Prostate gland (tissue), 2 donors: ENCODE measurements around the gene IDUA. TPM values are rescaled to one million over a fixed set of nuclear protein-coding genes. Genes with fewer than 3 reads are reported as not detected.

Experiments used
- DNase-seq: peaks from one replicate; pipeline ENCODE4 v3.0.0-alpha.2; 2019; ENCODE audit warnings: low spot score
- H3K27ac ChIP-seq, 2 donors: fragments of 200-600 bp; sonication (generic); 2 replicates each; pipeline ENCODE4 v1.5.1; 2017 to 2019
- H3K27me3 ChIP-seq: fragments of 200-600 bp; sonication (generic); replicated peaks from 2 replicates; pipeline ENCODE4 v1.5.1; 2019; ENCODE audit not compliant: insufficient read depth
- H3K36me3 ChIP-seq, 2 donors: fragments of 200-600 bp; sonication (generic); 1 replicate in 1 of 2; 2 replicates in 1 of 2; pipeline versions ENCODE4 v1.5.1 to v1.8.1; 2017 to 2019
- H3K4me1 ChIP-seq: fragments of 200-600 bp; sonication (generic); replicated peaks from 2 replicates; pipeline ENCODE4 v1.5.1; 2019
- H3K4me3 ChIP-seq, 2 donors: fragments of 200-600 bp; sonication (generic); 2 replicates each; pipeline ENCODE4 v1.5.1; 2017 to 2019
- H3K9me3 ChIP-seq: fragments of 200-600 bp; sonication (generic); 2 replicates; pipeline ENCODE4 v1.5.1; 2017
- CTCF ChIP-seq, 4 experiments: fragments of 200-600 bp in 2 of 4; fragments of 450-650 bp in 2 of 4; sonication (generic) in 2 of 4; IDR thresholded peaks; 1 replicate in 3 of 4; 2 replicates in 1 of 4; pipeline ENCODE4 v1.5.1; 2016 to 2019; ENCODE audit warnings: antibody characterized with exemption in 4 of 4, mild to moderate bottlenecking in 2 of 4, moderate library complexity in 2 of 4
- POLR2A ChIP-seq: fragments of 450-650 bp; IDR thresholded peaks from one replicate; pipeline ENCODE4 v1.6.1; 2016; ENCODE audit warnings: antibody characterized with exemption, mild to moderate bottlenecking
- POLR2AphosphoS5 ChIP-seq: sonication (generic); formaldehyde crosslinking; IDR thresholded peaks from one replicate; pipeline ENCODE4 v1.6.1; 2017; ENCODE audit warnings: antibody characterized with exemption
- whole genome bisulfite sequencing: methylation state at CpG from one replicate; pipeline ENCODE4 v1.1.5; 2018; 5-methylcytosine and 5-hydroxymethylcytosine counted together
- intact Hi-C: fragments of 100-400 bp; cut with DNase I; formaldehyde crosslinking; loops from one replicate; pipeline ENCODE4 v1.14.2; 2022
- total RNA-seq, 2 donors: library from RNA; depleted of rRNA; stranded (reverse); fragments of >200 nt; gene quantifications; one replicate each; pipeline ENCODE4 v1.1.0, GENCODE V29; 2016

The IDUA gene
- total RNA-seq, 2 donors from 2014 or later = 53.6 to 56.8 TPM

GRCh38 chr4:958696-959337 lies 28.0 kb upstream of the IDUA start:
- Histone ChIP-seq H3K9me3 (no peaks in the 10 kb centered on the region), H3K4me1 (no peaks in the 10 kb centered on the region), H3K27me3 (no peaks in the 10 kb centered on the region), H3K27ac (no peak overlapping the region), H3K4me3 (no peak overlapping the region), H3K36me3 (no peaks in the 10 kb centered on the region)
- TF ChIP-seq POLR2AphosphoS5 = no peak
- no peak for TF ChIP-seq POLR2A
- TF ChIP-seq CTCF (IDR thresholded peaks at IDR 0.05) = no peak
- 80% methylated on average over 17 of the region's 17 CpGs for WGBS
- intact Hi-C loops = no loop called here
- DNase-seq = no peak

- no peaks in the 10 kb centered on the region for H3K36me3 ChIP-seq
- H3K9me3 ChIP-seq = no peaks in the 10 kb centered on the region
- H3K4me1 ChIP-seq = no peaks in the 10 kb centered on the region
- intact Hi-C loops = no loop called here
- TF ChIP-seq POLR2A (no peak), POLR2AphosphoS5 (no peak), CTCF (IDR thresholded peaks at IDR 0.05) (no peak)
- H3K4me3 ChIP-seq = no peak overlapping the region
- no peaks in the 10 kb centered on the region for H3K27me3 ChIP-seq
- 89% methylated on average over 23 of the region's 24 CpGs for WGBS
- no peak overlapping the region for H3K27ac ChIP-seq
- DNase-seq = no peak
Observed at GRCh38 chr4:959338-960139, 27.3 kb upstream of the IDUA start.

GRCh38 chr4:960140-960635 lies 26.7 kb upstream of the IDUA start:
- Histone ChIP-seq H3K27ac (no peak overlapping the region), H3K27me3 (no peaks in the 10 kb centered on the region), H3K36me3 (no peaks in the 10 kb centered on the region), H3K4me1 (no peaks in the 10 kb centered on the region), H3K9me3 (no peaks in the 10 kb centered on the region), H3K4me3 (no peak overlapping the region)
- WGBS = 88% methylated on average over 14 of the region's 16 CpGs
- no peak for DNase-seq
- intact Hi-C loops = no loop called here
- TF ChIP-seq POLR2AphosphoS5 = no peak
- TF ChIP-seq CTCF (IDR thresholded peaks at IDR 0.05) = no peak
- TF ChIP-seq POLR2A = no peak

- Histone ChIP-seq H3K27me3 (no peaks in the 10 kb centered on the region), H3K4me1 (no peaks in the 10 kb centered on the region), H3K36me3 (no peaks in the 10 kb centered on the region), H3K4me3 (no peak overlapping the region), H3K27ac (no peak overlapping the region), H3K9me3 (no peaks in the 10 kb centered on the region)
- WGBS = 92% methylated on average over 25 of the region's 35 CpGs
- TF ChIP-seq POLR2A (no peak), POLR2AphosphoS5 (no peak), CTCF (IDR thresholded peaks at IDR 0.05) (no peak)
- intact Hi-C loops = no loop called here
- DNase-seq = no peak
Observed at GRCh38 chr4:960636-961350, 26.1 kb upstream of the IDUA start.
